Thyroid gland (tissue), 4 donors: ENCODE data around the gene PHLDB3.

Source experiments
- POLR2A ChIP-seq, 2 donors: fragments of 450-650 bp; IDR thresholded peaks; one replicate each; pipeline ENCODE4 v1.6.1; 2017; ENCODE audit warnings: antibody characterized with exemption in 2 of 2, mild to moderate bottlenecking in 2 of 2, moderate library complexity in 1 of 2
- TF ChIP-seq, protein P1 (sequence below), 6 experiments: fragments of 200-600 bp in 3 of 6; fragments of 450-650 bp in 3 of 6; sonication (generic) in 3 of 6; IDR thresholded peaks; one replicate each; pipeline ENCODE4 v1.5.1; 2016 to 2019; ENCODE audit warnings: antibody characterized with exemption in 6 of 6, mild to moderate bottlenecking in 2 of 6, inconsistent platforms in 1 of 6, moderate library complexity in 1 of 6

DNA sequence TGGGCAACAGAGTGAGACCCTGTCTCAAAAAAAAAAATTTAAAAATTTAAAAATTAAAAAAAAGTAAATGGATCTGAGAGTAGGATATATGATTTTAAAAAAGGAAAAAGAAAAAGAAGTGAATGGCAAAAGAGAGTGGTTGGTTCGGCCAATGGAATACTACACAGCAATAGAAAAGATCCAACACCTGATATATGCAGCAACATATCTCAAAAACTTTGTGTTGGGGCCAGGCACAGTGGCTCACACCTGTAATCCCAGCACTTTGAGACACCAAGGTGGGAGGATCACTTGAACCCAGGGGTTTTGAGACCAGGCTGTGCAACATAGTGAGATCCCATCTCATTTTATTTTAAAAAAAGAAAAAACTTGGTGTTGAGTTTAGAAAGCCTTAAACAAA lies 37.8 kb downstream of the PHLDB3 start:
- TF ChIP-seq, protein P1, sequence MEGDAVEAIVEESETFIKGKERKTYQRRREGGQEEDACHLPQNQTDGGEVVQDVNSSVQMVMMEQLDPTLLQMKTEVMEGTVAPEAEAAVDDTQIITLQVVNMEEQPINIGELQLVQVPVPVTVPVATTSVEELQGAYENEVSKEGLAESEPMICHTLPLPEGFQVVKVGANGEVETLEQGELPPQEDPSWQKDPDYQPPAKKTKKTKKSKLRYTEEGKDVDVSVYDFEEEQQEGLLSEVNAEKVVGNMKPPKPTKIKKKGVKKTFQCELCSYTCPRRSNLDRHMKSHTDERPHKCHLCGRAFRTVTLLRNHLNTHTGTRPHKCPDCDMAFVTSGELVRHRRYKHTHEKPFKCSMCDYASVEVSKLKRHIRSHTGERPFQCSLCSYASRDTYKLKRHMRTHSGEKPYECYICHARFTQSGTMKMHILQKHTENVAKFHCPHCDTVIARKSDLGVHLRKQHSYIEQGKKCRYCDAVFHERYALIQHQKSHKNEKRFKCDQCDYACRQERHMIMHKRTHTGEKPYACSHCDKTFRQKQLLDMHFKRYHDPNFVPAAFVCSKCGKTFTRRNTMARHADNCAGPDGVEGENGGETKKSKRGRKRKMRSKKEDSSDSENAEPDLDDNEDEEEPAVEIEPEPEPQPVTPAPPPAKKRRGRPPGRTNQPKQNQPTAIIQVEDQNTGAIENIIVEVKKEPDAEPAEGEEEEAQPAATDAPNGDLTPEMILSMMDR (IDR thresholded peaks at IDR 0.05): no peak
- TF ChIP-seq POLR2A (IDR thresholded peaks at IDR 0.05): no peak
